ENCODE measurements around the gene NMNAT2. TPM values are rescaled to one million over a fixed set of nuclear protein-coding genes. Genes with fewer than 3 reads are reported as not detected.

The NMNAT2 gene
- total and polyA plus RNA-seq, 12 donors = 0.35 to 6.1 (median 2.9) TPM

DNA sequence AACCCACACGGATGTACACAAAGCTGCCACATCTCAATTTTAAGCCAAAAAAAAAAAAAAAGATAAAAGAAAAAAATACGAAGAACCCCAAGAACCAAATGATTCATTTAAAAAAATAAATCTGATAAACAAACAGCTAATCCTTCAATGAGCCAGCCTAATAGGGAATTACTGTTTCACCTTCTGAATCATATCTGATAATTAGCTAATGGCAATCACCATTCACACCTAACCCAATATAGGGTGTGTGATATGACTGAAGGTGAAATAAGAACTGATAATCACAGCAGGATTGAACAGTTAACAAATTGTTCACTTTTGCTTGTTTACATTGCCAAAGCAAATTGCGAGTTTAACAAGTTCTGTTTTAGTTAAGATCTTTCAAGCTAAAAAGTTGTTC lies 170.7 kb downstream of the NMNAT2 start:
- Histone ChIP-seq H3K27me3 (no peaks in the 10 kb centered on the region), H3K36me3 (replicated peaks in 1 of 2) (no peaks in the 10 kb centered on the region), H3K27ac (no peak overlapping the region), H3K4me3 (no peak overlapping the region), H3K4me1 (replicated peaks in 1 of 2) (no peaks in the 10 kb centered on the region), H3K9me3 (replicated peaks in 1 of 3) (no peaks in the 10 kb centered on the region)
- intact Hi-C loops (cut with DNase I) = no loop called here
- DNase-seq = no peak
- TF ChIP-seq POLR2A (IDR thresholded peaks at IDR 0.05) = no peak
- TF ChIP-seq, protein P1, sequence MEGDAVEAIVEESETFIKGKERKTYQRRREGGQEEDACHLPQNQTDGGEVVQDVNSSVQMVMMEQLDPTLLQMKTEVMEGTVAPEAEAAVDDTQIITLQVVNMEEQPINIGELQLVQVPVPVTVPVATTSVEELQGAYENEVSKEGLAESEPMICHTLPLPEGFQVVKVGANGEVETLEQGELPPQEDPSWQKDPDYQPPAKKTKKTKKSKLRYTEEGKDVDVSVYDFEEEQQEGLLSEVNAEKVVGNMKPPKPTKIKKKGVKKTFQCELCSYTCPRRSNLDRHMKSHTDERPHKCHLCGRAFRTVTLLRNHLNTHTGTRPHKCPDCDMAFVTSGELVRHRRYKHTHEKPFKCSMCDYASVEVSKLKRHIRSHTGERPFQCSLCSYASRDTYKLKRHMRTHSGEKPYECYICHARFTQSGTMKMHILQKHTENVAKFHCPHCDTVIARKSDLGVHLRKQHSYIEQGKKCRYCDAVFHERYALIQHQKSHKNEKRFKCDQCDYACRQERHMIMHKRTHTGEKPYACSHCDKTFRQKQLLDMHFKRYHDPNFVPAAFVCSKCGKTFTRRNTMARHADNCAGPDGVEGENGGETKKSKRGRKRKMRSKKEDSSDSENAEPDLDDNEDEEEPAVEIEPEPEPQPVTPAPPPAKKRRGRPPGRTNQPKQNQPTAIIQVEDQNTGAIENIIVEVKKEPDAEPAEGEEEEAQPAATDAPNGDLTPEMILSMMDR (IDR thresholded peaks at IDR 0.05) = no peak
- 66 to 84% (median 73%) methylated on average over 3 of the region's 3 CpGs for WGBS, 4 donors

DNA sequence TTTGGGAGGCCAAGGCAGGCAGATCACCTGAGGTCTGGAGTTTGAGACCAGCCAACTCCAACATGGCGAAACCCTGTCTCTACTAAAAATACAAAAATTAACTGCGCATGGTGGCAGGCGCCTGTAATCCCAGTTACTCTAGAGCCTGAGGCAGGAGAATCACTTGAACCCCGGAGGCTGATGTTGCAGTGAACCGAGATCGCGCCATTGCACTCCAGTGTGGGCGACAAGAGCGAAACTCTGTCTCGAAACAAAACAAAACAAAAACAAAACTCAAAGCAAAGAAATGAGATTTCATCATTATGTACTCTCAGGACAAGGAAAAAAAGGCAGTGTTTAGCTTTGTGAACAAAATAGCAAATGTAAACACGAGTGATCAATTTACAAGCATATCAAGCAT lies 171.1 kb downstream of the NMNAT2 start:
- Histone ChIP-seq H3K36me3 (replicated peaks in 1 of 2) (no peaks in the 10 kb centered on the region), H3K4me3 (no peak overlapping the region), H3K27ac (no peak overlapping the region), H3K4me1 (replicated peaks in 1 of 2) (peaks cover 0 to 3% of the 10 kb centered on the region in 2 donors), H3K27me3 (no peaks in the 10 kb centered on the region), H3K9me3 (replicated peaks in 1 of 3) (no peaks in the 10 kb centered on the region)
- WGBS, 4 donors = 89 to 95% (median 91%) methylated on average over 11 of the region's 11 CpGs
- intact Hi-C loops (cut with DNase I) = no loop called here
- TF ChIP-seq, protein P1 (IDR thresholded peaks at IDR 0.05) = no peak
- no peak for TF ChIP-seq POLR2A (IDR thresholded peaks at IDR 0.05)
- no peak for DNase-seq

DNA sequence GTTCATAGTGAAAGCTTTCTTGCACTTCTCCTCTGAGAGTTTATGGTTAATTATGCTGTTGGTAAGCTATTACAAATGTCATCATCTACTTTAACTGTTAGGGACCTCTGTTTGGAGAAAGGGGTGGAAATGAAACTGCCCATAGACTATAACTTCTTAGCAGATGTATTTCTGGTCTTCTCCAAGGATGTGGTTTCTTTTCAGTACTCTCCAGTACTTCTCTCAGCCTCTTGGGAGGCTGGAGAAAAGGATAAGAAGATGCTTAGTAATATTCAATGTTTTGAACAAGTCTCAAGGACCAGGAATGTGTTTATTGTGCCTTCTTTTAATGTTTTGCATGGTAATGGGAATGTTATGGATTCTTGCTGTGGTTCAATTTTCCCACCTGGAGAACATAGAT lies 171.7 kb downstream of the NMNAT2 start:
- peaks cover 0 to 3% of the 10 kb centered on the region in 2 donors for H3K4me1 ChIP-seq (replicated peaks in 1 of 2)
- intact Hi-C loops (cut with DNase I) = no loop called here
- TF ChIP-seq, protein P1 (IDR thresholded peaks at IDR 0.05) = no peak
- TF ChIP-seq POLR2A (IDR thresholded peaks at IDR 0.05) = no peak
- no peak overlapping the region for H3K4me3 ChIP-seq
- H3K27ac ChIP-seq = no peak overlapping the region
- no peaks in the 10 kb centered on the region for H3K9me3 ChIP-seq (replicated peaks in 1 of 3)
- DNase-seq = no peak
- no peaks in the 10 kb centered on the region for H3K36me3 ChIP-seq (replicated peaks in 1 of 2)
- no peaks in the 10 kb centered on the region for H3K27me3 ChIP-seq

DNA sequence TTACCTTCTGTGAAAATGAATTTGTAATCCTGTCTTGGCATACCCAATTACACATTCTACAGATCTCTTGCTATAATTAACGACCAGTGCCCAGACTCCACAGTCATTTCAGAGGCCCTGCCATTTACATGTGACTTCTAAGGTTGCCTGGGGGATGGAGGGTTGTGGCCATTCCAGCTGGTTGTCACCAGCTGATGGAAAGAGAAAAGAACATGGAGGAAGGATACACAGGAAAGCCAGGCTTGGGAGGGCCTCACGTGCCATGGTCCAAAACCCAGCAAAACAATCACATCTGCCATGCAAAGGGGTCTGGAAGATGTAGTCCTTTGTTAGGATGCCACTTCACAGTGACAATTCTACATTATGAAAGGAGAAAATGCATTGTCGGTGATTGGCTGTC lies 172.8 kb downstream of the NMNAT2 start:
- WGBS, 4 donors = 83 to 88% (median 85%) methylated on average over 3 of the region's 3 CpGs
- DNase-seq = no peak
- intact Hi-C loops (cut with DNase I) = no loop called here
- TF ChIP-seq POLR2A (IDR thresholded peaks at IDR 0.05) = no peak
- TF ChIP-seq, protein P1 (IDR thresholded peaks at IDR 0.05) = no peak
- H3K4me1 ChIP-seq (replicated peaks in 1 of 2) = peaks cover 0 to 3% of the 10 kb centered on the region in 2 donors
- H3K36me3 ChIP-seq (replicated peaks in 1 of 2) = no peaks in the 10 kb centered on the region
- peak overlapping the region in 1 of 5 donors; percentile 5 for H3K27ac ChIP-seq
- no peaks in the 10 kb centered on the region for H3K27me3 ChIP-seq
- H3K4me3 ChIP-seq = no peak overlapping the region
- H3K9me3 ChIP-seq (replicated peaks in 1 of 3) = no peaks in the 10 kb centered on the region

Measured in adrenal gland (tissue), 12 donors.